ENCODE measurements around the gene TLK1. TPM values are rescaled to one million over a fixed set of nuclear protein-coding genes. Genes with fewer than 3 reads are reported as not detected.

TLK1 gene
- total and polyA plus RNA-seq, 9 of the 15 experiments (the other 6 are each of a cell fraction or from before 2014, with no cell fraction given), result 20.2 to 101 (median 40.5) TPM

DNA sequence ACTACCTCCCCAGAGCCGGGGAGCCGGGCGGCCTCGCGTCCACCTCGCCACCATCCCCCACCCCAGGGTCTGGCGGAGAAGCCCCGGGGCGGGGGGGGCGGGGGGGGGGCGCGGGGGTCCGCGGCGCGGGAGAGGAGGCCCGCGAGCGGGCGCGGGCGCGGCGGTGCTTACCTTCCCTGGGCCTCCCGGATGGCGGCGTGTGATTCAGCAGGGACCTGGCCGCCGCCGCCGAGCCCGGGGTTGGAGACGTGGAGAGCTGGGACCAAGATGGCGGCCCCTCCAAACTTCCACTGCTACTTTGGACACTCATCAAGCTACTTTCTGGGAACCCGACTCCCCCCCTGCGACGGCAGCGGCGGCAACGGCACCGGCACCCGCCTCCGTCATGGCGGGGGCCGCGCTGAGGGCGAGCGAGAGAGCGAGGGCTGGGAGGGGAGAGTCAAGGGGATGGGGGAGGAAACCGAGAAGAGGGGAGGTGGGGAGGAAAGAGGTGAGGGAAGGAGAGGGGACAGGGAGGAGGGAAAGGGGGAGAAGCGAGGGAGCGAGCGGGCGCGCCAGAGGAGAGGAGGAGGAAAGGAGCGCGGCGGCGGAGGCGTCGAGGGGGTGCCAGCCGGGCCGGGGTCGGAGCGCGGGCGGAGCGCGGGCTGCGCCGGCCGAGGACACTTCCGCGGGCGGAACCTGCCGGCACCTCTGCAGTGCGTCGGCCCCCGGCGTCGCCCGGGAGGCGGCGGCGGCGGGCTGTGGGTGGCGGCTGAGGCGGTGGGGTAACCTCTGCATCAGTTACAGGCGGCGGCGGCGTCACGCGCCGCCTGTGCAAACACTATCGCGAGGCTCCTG, at the start of gene TLK1 (continued):
- TF ChIP-seq, protein P1, sequence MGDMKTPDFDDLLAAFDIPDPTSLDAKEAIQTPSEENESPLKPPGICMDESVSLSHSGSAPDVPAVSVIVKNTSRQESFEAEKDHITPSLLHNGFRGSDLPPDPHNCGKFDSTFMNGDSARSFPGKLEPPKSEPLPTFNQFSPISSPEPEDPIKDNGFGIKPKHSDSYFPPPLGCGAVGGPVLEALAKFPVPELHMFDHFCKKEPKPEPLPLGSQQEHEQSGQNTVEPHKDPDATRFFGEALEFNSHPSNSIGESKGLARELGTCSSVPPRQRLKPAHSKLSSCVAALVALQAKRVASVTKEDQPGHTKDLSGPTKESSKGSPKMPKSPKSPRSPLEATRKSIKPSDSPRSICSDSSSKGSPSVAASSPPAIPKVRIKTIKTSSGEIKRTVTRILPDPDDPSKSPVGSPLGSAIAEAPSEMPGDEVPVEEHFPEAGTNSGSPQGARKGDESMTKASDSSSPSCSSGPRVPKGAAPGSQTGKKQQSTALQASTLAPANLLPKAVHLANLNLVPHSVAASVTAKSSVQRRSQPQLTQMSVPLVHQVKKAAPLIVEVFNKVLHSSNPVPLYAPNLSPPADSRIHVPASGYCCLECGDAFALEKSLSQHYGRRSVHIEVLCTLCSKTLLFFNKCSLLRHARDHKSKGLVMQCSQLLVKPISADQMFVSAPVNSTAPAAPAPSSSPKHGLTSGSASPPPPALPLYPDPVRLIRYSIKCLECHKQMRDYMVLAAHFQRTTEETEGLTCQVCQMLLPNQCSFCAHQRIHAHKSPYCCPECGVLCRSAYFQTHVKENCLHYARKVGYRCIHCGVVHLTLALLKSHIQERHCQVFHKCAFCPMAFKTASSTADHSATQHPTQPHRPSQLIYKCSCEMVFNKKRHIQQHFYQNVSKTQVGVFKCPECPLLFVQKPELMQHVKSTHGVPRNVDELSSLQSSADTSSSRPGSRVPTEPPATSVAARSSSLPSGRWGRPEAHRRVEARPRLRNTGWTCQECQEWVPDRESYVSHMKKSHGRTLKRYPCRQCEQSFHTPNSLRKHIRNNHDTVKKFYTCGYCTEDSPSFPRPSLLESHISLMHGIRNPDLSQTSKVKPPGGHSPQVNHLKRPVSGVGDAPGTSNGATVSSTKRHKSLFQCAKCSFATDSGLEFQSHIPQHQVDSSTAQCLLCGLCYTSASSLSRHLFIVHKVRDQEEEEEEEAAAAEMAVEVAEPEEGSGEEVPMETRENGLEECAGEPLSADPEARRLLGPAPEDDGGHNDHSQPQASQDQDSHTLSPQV (IDR thresholded peaks at IDR 0.05), result no peak; the same call in 1 of the 2 replicates
- no peak for TF ChIP-seq ZNF764 (CRISPR knock-in tag; IDR thresholded peaks at IDR 0.05; ENCODE audit: low read depth)
- peak; percentile 62; the same call in 1 of the 2 replicates for TF ChIP-seq ELF4 (CRISPR knock-in tag; IDR thresholded peaks at IDR 0.05)
- no peak for TF ChIP-seq PYGO2 (tag; IDR thresholded peaks at IDR 0.05)
- TF ChIP-seq, protein P2, sequence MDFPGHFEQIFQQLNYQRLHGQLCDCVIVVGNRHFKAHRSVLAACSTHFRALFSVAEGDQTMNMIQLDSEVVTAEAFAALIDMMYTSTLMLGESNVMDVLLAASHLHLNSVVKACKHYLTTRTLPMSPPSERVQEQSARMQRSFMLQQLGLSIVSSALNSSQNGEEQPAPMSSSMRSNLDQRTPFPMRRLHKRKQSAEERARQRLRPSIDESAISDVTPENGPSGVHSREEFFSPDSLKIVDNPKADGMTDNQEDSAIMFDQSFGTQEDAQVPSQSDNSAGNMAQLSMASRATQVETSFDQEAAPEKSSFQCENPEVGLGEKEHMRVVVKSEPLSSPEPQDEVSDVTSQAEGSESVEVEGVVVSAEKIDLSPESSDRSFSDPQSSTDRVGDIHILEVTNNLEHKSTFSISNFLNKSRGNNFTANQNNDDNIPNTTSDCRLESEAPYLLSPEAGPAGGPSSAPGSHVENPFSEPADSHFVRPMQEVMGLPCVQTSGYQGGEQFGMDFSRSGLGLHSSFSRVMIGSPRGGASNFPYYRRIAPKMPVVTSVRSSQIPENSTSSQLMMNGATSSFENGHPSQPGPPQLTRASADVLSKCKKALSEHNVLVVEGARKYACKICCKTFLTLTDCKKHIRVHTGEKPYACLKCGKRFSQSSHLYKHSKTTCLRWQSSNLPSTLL (IDR thresholded peaks at IDR 0.05), result no peak
- TF ChIP-seq, protein P3, sequence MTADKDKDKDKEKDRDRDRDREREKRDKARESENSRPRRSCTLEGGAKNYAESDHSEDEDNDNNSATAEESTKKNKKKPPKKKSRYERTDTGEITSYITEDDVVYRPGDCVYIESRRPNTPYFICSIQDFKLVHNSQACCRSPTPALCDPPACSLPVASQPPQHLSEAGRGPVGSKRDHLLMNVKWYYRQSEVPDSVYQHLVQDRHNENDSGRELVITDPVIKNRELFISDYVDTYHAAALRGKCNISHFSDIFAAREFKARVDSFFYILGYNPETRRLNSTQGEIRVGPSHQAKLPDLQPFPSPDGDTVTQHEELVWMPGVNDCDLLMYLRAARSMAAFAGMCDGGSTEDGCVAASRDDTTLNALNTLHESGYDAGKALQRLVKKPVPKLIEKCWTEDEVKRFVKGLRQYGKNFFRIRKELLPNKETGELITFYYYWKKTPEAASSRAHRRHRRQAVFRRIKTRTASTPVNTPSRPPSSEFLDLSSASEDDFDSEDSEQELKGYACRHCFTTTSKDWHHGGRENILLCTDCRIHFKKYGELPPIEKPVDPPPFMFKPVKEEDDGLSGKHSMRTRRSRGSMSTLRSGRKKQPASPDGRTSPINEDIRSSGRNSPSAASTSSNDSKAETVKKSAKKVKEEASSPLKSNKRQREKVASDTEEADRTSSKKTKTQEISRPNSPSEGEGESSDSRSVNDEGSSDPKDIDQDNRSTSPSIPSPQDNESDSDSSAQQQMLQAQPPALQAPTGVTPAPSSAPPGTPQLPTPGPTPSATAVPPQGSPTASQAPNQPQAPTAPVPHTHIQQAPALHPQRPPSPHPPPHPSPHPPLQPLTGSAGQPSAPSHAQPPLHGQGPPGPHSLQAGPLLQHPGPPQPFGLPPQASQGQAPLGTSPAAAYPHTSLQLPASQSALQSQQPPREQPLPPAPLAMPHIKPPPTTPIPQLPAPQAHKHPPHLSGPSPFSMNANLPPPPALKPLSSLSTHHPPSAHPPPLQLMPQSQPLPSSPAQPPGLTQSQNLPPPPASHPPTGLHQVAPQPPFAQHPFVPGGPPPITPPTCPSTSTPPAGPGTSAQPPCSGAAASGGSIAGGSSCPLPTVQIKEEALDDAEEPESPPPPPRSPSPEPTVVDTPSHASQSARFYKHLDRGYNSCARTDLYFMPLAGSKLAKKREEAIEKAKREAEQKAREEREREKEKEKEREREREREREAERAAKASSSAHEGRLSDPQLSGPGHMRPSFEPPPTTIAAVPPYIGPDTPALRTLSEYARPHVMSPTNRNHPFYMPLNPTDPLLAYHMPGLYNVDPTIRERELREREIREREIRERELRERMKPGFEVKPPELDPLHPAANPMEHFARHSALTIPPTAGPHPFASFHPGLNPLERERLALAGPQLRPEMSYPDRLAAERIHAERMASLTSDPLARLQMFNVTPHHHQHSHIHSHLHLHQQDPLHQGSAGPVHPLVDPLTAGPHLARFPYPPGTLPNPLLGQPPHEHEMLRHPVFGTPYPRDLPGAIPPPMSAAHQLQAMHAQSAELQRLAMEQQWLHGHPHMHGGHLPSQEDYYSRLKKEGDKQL (CRISPR knock-in tag; IDR thresholded peaks at IDR 0.05; ENCODE audit: borderline replicate concordance), result no peak
- no peak for TF ChIP-seq ZC3H11A (IDR thresholded peaks at IDR 0.05; ENCODE audit: low read depth, low read length)
- peak; percentile 76 for TF ChIP-seq PRPF4 (IDR thresholded peaks at IDR 0.05; ENCODE audit: insufficient read depth, low read depth, low read length, poor library complexity, severe bottlenecking)

Measured in K562 (cell line).